Left lung (tissue), 10 donors: Measurements from ENCODE around the gene SUSD1. TPM values are rescaled to one million over a fixed set of nuclear protein-coding genes. Genes with fewer than 3 reads are reported as not detected.

Experiments used
- ATAC-seq: fragments of 200-7000 bp; cut with Tn5 transposase; one replicate; pipeline ENCODE4 v1.9.1; 2020; ENCODE audit warnings: moderate library complexity
- DNase-seq, 4 donors: peaks; one replicate each; pipeline ENCODE4 v3.0.0-alpha.2; 2013 to 2020
- H3K27ac ChIP-seq, 2 donors: fragments of 200-600 bp; sonication (generic) in 1 of 2; one replicate each; pipeline versions ENCODE4 v1.5.0 to v1.8.0; 2020 to 2021
- H3K27me3 ChIP-seq, 2 donors: fragments of 200-600 bp; sonication (generic) in 1 of 2; one replicate each; pipeline versions ENCODE4 v1.5.0 to v1.8.0; 2020 to 2021
- H3K36me3 ChIP-seq, 2 donors: fragments of 200-600 bp; sonication (generic) in 1 of 2; one replicate each; pipeline versions ENCODE4 v1.5.0 to v1.8.0; 2020 to 2021
- H3K4me1 ChIP-seq, 2 donors: fragments of 200-600 bp; one replicate each; pipeline ENCODE4 v1.8.0; 2021
- H3K4me3 ChIP-seq, 2 donors: fragments of 200-600 bp; sonication (generic) in 1 of 2; one replicate each; pipeline versions ENCODE4 v1.5.0 to v1.8.0; 2020 to 2021; ENCODE audit warnings: mild to moderate bottlenecking in 1 of 2
- H3K9me3 ChIP-seq, 2 donors: fragments of 200-600 bp; sonication (generic) in 1 of 2; one replicate each; pipeline versions ENCODE4 v1.5.0 to v1.8.0; 2020 to 2021
- intact Hi-C, 2 donors: fragments of 100-400 bp; cut with DNase I; formaldehyde crosslinking; loops; one replicate each; pipeline versions ENCODE4 v1.11.2 to v1.14.2; 2022
- polyA plus RNA-seq, 6 donors: library from polyadenylated mRNA; unstranded; fragments of 120-200 nt; gene quantifications; one replicate each; pipeline ENCODE4 v1.2.1, GENCODE V29; 2013; ENCODE audit not compliant: insufficient read length in 6 of 6
- total RNA-seq, 2 donors: library from RNA; stranded (reverse); fragmentation: NEBNext Ultra II Directional; extraction: Animal tissue kit (Norgen Biotek cat#: 25700); gene quantifications; one replicate each; pipeline ENCODE4 v1.2.1, GENCODE V29; 2021
- TF ChIP-seq, protein P1 (sequence below), 2 donors: fragments of 200-600 bp; sonication (generic) in 1 of 2; IDR thresholded peaks; one replicate each; pipeline versions ENCODE4 v1.5.0 to v1.8.0; 2021; ENCODE audit warnings: antibody characterized with exemption in 2 of 2
- donor health status: DM: no; HTN: yes; CAD: no.
- donor health status: DM: no; HTN: no; CAD: no.

The SUSD1 gene
- total and polyA plus RNA-seq, 8 donors, result 26.7 to 41.8 (median 32.8) TPM

DNA sequence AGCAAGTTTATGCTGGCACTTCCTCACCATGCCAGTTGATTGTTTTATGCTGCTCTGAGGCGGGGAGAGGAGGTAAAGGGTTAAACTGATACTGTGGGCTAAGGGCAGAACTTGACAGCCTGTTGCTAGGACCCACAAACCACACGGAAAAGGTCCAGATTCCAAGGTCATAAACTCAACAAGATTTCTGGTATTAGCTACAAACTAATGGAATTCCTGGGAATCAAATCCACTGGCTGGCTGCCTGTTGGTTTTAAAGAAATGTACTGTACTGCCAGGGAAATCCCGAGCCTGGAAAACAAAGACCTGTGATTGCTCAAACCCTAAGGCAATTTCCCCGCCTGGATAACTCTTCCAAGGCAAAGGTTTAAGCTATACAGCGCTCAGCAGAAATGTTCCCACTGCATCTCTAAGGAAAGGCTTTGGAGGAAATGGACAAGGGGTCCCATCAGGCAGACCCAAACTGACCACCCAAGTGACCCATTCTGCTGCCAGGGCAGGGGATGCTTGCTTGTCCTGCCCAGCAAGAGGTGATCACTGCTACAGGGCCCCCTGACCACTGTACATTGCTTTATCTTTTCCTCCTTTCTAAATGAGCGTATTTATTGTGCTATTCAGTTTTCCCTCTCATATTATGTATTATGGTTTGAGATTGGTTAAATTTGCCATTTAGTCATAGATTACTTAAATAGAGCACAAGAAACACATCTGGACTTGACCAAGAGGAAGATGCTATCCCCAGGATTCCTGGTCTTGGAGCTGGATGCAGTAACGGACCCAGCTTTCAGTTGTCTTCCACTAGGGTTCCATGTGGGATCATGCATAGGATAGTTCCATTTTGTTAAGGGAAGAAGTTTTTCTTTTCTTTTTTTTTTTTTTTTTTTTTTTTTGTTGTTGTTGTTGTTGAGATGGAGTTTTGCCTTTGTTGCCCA is 124.3 kb downstream of the SUSD1 start:
- Histone ChIP-seq H3K4me1 (peaks cover 8 to 11% of the 10 kb centered on the region in 2 donors), H3K36me3 (no peaks in the 10 kb centered on the region), H3K27me3 (no peaks in the 10 kb centered on the region), H3K27ac (peak overlapping the region; percentile 8 to 33), H3K4me3 (no peak overlapping the region), H3K9me3 (no peaks in the 10 kb centered on the region)
- TF ChIP-seq, protein P1, sequence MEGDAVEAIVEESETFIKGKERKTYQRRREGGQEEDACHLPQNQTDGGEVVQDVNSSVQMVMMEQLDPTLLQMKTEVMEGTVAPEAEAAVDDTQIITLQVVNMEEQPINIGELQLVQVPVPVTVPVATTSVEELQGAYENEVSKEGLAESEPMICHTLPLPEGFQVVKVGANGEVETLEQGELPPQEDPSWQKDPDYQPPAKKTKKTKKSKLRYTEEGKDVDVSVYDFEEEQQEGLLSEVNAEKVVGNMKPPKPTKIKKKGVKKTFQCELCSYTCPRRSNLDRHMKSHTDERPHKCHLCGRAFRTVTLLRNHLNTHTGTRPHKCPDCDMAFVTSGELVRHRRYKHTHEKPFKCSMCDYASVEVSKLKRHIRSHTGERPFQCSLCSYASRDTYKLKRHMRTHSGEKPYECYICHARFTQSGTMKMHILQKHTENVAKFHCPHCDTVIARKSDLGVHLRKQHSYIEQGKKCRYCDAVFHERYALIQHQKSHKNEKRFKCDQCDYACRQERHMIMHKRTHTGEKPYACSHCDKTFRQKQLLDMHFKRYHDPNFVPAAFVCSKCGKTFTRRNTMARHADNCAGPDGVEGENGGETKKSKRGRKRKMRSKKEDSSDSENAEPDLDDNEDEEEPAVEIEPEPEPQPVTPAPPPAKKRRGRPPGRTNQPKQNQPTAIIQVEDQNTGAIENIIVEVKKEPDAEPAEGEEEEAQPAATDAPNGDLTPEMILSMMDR (IDR thresholded peaks at IDR 0.05), result no peak
- peak; percentile 66 for ATAC-seq
- intact Hi-C loops, result no loop called here
- peak in 3 of 4 donors; percentile 57 to 74 (median 60) for DNase-seq

DNA sequence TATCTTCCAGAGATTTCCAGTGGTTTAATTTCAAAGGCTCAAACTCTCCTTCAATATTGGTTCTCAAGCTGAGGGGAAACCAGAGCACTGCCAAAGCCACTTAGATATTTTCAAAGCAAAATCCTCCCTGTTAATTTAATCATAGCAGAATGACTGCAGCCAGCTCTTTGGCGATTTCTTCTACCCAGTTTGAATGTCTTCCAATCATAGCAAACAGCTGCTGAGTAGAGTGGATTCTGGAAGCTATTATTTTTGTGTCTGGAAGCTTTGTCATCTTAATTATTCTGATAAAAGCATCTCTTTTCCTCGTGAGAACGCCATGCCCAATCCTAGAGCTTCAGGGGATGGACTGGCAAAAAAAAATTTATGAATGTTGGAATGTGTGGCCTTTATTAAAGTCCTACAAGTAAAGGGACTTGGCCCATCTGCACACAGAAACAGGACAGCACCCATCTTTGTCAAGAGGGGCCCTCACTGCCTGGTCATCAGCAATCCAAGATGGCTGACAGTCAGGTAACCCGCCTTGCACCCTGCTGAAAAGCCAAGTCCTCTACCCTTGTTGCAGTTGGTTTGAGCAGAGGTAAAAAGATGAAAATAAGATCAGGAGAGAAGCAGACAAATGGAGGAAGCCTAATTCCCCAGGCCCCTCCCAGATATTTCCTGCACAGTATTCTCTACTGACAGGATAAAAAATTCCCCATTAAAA is 125.1 kb downstream of the SUSD1 start:
- no peaks in the 10 kb centered on the region for H3K27me3 ChIP-seq
- ATAC-seq, result peak; percentile 17
- DNase-seq, result no peak
- H3K27ac ChIP-seq, result peak overlapping the region; percentile 8 to 33
- H3K4me1 ChIP-seq, result peaks cover 8 to 11% of the 10 kb centered on the region in 2 donors
- no peaks in the 10 kb centered on the region for H3K36me3 ChIP-seq
- H3K4me3 ChIP-seq, result no peak overlapping the region
- intact Hi-C loops, result no loop called here
- no peaks in the 10 kb centered on the region for H3K9me3 ChIP-seq
- TF ChIP-seq, protein P1 (IDR thresholded peaks at IDR 0.05), result no peak

DNA sequence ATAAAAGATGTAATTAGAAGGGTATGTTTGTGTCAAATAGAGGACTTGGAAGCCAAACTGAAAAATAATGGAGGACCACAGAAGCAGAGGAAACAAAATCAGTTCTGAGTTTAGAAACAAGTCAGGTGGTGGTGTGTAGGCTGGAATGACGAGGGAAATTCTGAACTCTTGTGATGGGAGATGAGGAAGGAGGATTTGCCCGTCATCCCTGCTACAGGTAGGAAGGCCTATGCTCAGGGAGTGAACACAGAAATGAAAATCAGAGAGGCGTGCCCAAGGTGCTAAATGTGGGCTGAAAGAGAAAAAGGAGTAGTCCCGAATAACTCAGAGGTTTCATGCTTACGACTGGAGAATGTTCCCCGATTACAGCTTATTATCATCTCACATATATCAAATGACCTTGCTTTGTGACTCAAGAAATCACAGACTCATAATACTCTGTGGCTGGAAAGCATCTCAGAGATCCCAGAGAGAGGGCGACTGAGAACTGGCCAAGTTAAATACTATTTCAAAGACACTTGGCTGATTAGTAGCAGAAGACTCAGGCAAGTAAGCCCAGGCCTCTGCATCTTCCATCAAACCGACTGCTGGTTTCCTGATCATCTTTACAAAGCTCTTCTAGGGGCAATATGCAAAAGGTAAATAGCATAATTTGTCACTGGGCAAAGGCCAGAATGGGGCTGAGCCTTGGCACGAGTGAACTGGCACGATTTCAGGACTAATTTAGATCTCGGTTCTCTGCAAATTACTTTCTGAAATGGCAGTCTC is 126.0 kb downstream of the SUSD1 start:
- Histone ChIP-seq H3K36me3 (no peaks in the 10 kb centered on the region), H3K4me3 (no peak overlapping the region), H3K9me3 (no peaks in the 10 kb centered on the region), H3K27ac (peak overlapping the region in 1 of 2 donors; percentile 33), H3K27me3 (no peaks in the 10 kb centered on the region), H3K4me1 (peaks cover 8 to 11% of the 10 kb centered on the region in 2 donors)
- peak; percentile 40 for ATAC-seq
- no peak for DNase-seq
- intact Hi-C loops, result no loop called here
- TF ChIP-seq, protein P1 (IDR thresholded peaks at IDR 0.05), result no peak

DNA sequence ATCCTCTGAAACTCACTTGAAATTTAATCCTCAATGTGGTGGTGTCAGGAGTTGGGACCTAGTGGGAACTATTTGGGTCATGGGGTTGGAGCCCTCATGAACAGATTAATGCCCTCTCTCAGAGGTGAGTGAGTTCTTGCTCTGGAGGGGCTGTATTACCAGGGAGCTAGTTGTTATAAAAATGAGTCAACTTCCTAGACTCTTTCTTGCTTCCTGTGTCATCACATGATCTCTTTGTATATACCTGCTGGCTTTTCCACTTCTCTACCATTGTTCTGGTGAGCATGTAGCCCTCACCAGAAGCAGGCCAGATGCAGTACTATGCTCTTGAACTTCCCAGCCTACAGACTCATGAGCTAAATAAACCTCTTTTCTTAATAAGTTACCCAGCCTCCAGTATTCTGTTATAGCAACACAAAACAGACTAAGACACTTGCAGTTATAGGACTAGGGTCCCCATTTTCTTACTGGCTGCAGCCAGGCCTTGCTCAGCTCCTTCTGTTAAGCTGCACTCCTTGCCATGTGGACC is 127.5 kb downstream of the SUSD1 start:
- TF ChIP-seq, protein P1 (IDR thresholded peaks at IDR 0.05), result no peak
- no peak overlapping the region for H3K27ac ChIP-seq
- H3K4me1 ChIP-seq, result peaks cover 8 to 11% of the 10 kb centered on the region in 2 donors
- no peaks in the 10 kb centered on the region for H3K36me3 ChIP-seq
- H3K9me3 ChIP-seq, result no peaks in the 10 kb centered on the region
- intact Hi-C loops, result no loop called here
- no peak overlapping the region for H3K4me3 ChIP-seq
- ATAC-seq, result no peak
- DNase-seq, result no peak
- no peaks in the 10 kb centered on the region for H3K27me3 ChIP-seq
